CD4-positive, alpha-beta T cell treated with Interferon alpha-2 for 1 hour (primary cell): ENCODE results near the gene PUM1.

Source experiments
- DNase-seq, 2 donors: peaks; one replicate each; pipeline ENCODE4 v3.0.0-alpha.2; 2020 to 2022

The PUM1 gene

GRCh38 chr1:31027693-31028526, 37.6 kb downstream of the PUM1 start:
- DNase-seq: no peak

- no peak for DNase-seq
Observed at GRCh38 chr1:31022259-31022658, 43.3 kb downstream of the PUM1 start.

GRCh38 chr1:31020007-31020790, 45.3 kb downstream of the PUM1 start:
- no peak for DNase-seq

- DNase-seq: no peak
Observed at GRCh38 chr1:31019401-31019800, 46.1 kb downstream of the PUM1 start.

GRCh38 chr1:31016868-31017267, 48.6 kb downstream of the PUM1 start:
- no peak for DNase-seq

- DNase-seq: no peak
Observed at GRCh38 chr1:31013187-31013864, 52.2 kb downstream of the PUM1 start.

GRCh38 chr1:31012210-31012924, 53.1 kb downstream of the PUM1 start:
- no peak for DNase-seq

GRCh38 chr1:31011719-31012118, 53.8 kb downstream of the PUM1 start:
- no peak for DNase-seq

GRCh38 chr1:31010086-31010989, 55.2 kb downstream of the PUM1 start:
- no peak for DNase-seq

- no peak for DNase-seq
Observed at GRCh38 chr1:31007462-31007991, 58.0 kb downstream of the PUM1 start.

- DNase-seq: no peak
Observed at GRCh38 chr1:31006747-31007146, 58.8 kb downstream of the PUM1 start.

- no peak for DNase-seq
Observed at GRCh38 chr1:31005617-31006166, 59.8 kb downstream of the PUM1 start.

- no peak for DNase-seq
Observed at GRCh38 chr1:31005198-31005597, 60.3 kb downstream of the PUM1 start.

GRCh38 chr1:31004231-31004621, 61.3 kb downstream of the PUM1 start:
- no peak for DNase-seq

- no peak for DNase-seq
Observed at GRCh38 chr1:31003613-31004230, 61.8 kb downstream of the PUM1 start.

GRCh38 chr1:31000301-31000700, 65.2 kb downstream of the PUM1 start:
- DNase-seq: no peak

- no peak for DNase-seq
Observed at GRCh38 chr1:30998887-30999286, 66.6 kb downstream of the PUM1 start.

- no peak for DNase-seq
Observed at GRCh38 chr1:30998171-30998570, 67.3 kb downstream of the PUM1 start.

- DNase-seq: no peak
Observed at GRCh38 chr1:30997463-30998057, 68.0 kb downstream of the PUM1 start.

- DNase-seq: no peak
Observed at GRCh38 chr1:30995990-30996612, 69.4 kb downstream of the PUM1 start.
